Lung (tissue), 12 donors: ENCODE data around the gene PPP2R2C. TPM values are rescaled to one million over a fixed set of nuclear protein-coding genes. Genes with fewer than 3 reads are reported as not detected.

Experiments
- ATAC-seq: fragments of 200-7000 bp; cut with Tn5 transposase; one replicate; pipeline ENCODE4 v1.9.1; 2020; ENCODE audit warnings: moderate number of reproducible peaks; ENCODE audit not compliant: insufficient read depth, low FRiP score
- DNase-seq, 3 donors: peaks; one replicate each; pipeline ENCODE4 v3.0.0-alpha.2; 2013 to 2017
- H3K27ac ChIP-seq, 2 donors: one replicate each; pipeline ENCODE4 v1.5.1; 2013; ENCODE audit warnings: mild to moderate bottlenecking in 2 of 2, moderate library complexity in 2 of 2, control low read depth in 1 of 2, inconsistent platforms in 1 of 2, low read depth in 1 of 2, low read length in 1 of 2
- H3K27me3 ChIP-seq, 3 donors: one replicate each; pipeline ENCODE4 v1.5.1; 2013; ENCODE audit warnings: low read length in 2 of 3; ENCODE audit not compliant: control insufficient read depth in 3 of 3, insufficient read depth in 3 of 3
- H3K36me3 ChIP-seq, 4 donors: one replicate each; pipeline ENCODE4 v1.5.1; 2013; ENCODE audit warnings: low read length in 4 of 4, mild to moderate bottlenecking in 1 of 4, moderate library complexity in 1 of 4; ENCODE audit not compliant: control insufficient read depth in 4 of 4, insufficient read depth in 4 of 4
- H3K4me1 ChIP-seq, 5 donors: one replicate each; pipeline ENCODE4 v1.5.1; 2013; ENCODE audit warnings: low read length in 5 of 5, mild to moderate bottlenecking in 2 of 5, moderate library complexity in 1 of 5; ENCODE audit not compliant: control insufficient read depth in 5 of 5, insufficient read depth in 5 of 5
- H3K4me3 ChIP-seq: one replicate; pipeline ENCODE4 v1.5.1; 2013; ENCODE audit warnings: mild to moderate bottlenecking, control low read depth, moderate library complexity
- H3K9ac ChIP-seq, 2 donors: one replicate each; pipeline ENCODE4 v1.5.1; 2013; ENCODE audit warnings: low read length in 2 of 2, control low read depth in 1 of 2; ENCODE audit not compliant: insufficient read depth in 1 of 2
- H3K9me3 ChIP-seq, 4 donors: one replicate each; pipeline ENCODE4 v1.5.1; 2013; ENCODE audit warnings: low read length in 3 of 4, mild to moderate bottlenecking in 1 of 4, moderate library complexity in 1 of 4; ENCODE audit not compliant: control insufficient read depth in 4 of 4, insufficient read depth in 3 of 4
- CTCF ChIP-seq: IDR thresholded peaks from 2 replicates; pipeline ENCODE4 v1.5.1; 2012; ENCODE audit warnings: mild to moderate bottlenecking; ENCODE audit errors: control extremely low read depth, extremely low read depth
- WGBS, 2 donors: extraction: QIAGEN DNeasy Blood & Tissue Kit; methylation state at CpG; one replicate each; pipeline ENCODE4 v1.1.7; 2013; 5-methylcytosine and 5-hydroxymethylcytosine counted together
- polyA plus RNA-seq, 2 donors: library from polyadenylated mRNA; stranded (reverse); fragments of 200-250 nt; gene quantifications; one replicate each; pipeline ENCODE4 v1.2.1, GENCODE V29; 2013
- total RNA-seq, 2 donors: library from RNA; depleted of rRNA in 1 of 2; stranded (reverse); fragments of >200 nt in 1 of 2; gene quantifications; one replicate each; pipeline ENCODE4 v1.2.1, GENCODE V29; 2014 to 2021
- donor health status: control.
- donor health status: control.
- donor health status: Bipolar disorder and iron deficiency.
- donor health status: healthy.
- donor health status: DM: yes; HTN: yes; CAD: no.

The PPP2R2C gene
- total and polyA plus RNA-seq, 4 donors = 0.03 to 0.57 (median 0.04) TPM

GRCh38 chr4:6272863-6273660 is 199.4 kb downstream of the PPP2R2C start:
- peaks cover 11 to 78% (median 39%) of the 10 kb centered on the region in 5 donors for H3K4me1 ChIP-seq
- no peak for TF ChIP-seq CTCF
- DNase-seq (peak; percentile 40 to 68 (median 51)), ATAC-seq (no peak)
- H3K4me3 ChIP-seq = no peak overlapping the region
- no peaks in the 10 kb centered on the region for H3K27me3 ChIP-seq
- 52 to 71% methylated on average over 15 of the region's 15 CpGs for WGBS, 2 donors
- H3K9me3 ChIP-seq = no peaks in the 10 kb centered on the region
- peak overlapping the region in 1 of 2 donors; percentile 89 for H3K27ac ChIP-seq
- no peak overlapping the region for H3K9ac ChIP-seq
- peaks cover 0 to 5% (median 2%) of the 10 kb centered on the region in 4 donors for H3K36me3 ChIP-seq

- DNase-seq (no peak), ATAC-seq (no peak)
- H3K27ac ChIP-seq = peak overlapping the region; percentile 12 to 86
- TF ChIP-seq CTCF = no peak
- no peak overlapping the region for H3K9ac ChIP-seq
- no peaks in the 10 kb centered on the region for H3K27me3 ChIP-seq
- H3K4me1 ChIP-seq = peaks cover 4 to 67% (median 34%) of the 10 kb centered on the region in 5 donors
- 58 to 78% methylated on average over 15 of the region's 15 CpGs for WGBS, 2 donors
- no peaks in the 10 kb centered on the region for H3K36me3 ChIP-seq
- H3K4me3 ChIP-seq = no peak overlapping the region
- H3K9me3 ChIP-seq = no peaks in the 10 kb centered on the region
Measured at GRCh38 chr4:6271701-6272465, 200.5 kb downstream of the PPP2R2C start.

DNA sequence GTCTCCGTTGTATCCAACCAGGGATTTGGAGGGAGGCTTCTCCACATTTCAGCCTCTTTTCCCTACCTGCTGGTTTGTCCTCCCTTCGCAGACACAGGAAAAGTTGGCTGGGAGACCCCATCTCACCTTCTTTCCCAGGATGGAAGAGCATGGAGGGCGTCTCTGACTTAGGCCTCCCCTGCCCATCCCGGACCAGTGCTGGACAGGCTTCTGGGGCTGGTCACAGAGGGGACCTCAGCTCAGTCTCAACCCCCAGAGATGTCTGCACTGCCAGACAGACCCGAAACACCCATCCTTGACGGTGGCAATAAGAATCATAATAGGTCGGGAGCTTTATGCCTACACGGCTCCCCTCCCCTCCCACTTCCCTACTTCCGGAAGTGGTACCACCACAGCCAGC is 201.2 kb downstream of the PPP2R2C start:
- peaks cover 4 to 60% (median 27%) of the 10 kb centered on the region in 5 donors for H3K4me1 ChIP-seq
- no peak for TF ChIP-seq CTCF

More for the DNA sequence above, 201.2 kb downstream of the PPP2R2C start:
- Histone ChIP-seq H3K4me3 (peak overlapping the region; percentile 99), H3K9me3 (no peaks in the 10 kb centered on the region), H3K27ac (peak overlapping the region in 1 of 2 donors; percentile 86), H3K27me3 (no peaks in the 10 kb centered on the region), H3K36me3 (no peaks in the 10 kb centered on the region), H3K9ac (peak overlapping the region in 1 of 2 donors; percentile 24)
- ATAC-seq = no peak
- WGBS, 2 donors = 65 to 77% methylated on average over 9 of the region's 9 CpGs
- no peak for DNase-seq
